ENCODE results near the gene F12.

GRCh38 chr5:177456976-177457851 is 47.9 kb upstream of the F12 start:
- TF ChIP-seq, protein P1, sequence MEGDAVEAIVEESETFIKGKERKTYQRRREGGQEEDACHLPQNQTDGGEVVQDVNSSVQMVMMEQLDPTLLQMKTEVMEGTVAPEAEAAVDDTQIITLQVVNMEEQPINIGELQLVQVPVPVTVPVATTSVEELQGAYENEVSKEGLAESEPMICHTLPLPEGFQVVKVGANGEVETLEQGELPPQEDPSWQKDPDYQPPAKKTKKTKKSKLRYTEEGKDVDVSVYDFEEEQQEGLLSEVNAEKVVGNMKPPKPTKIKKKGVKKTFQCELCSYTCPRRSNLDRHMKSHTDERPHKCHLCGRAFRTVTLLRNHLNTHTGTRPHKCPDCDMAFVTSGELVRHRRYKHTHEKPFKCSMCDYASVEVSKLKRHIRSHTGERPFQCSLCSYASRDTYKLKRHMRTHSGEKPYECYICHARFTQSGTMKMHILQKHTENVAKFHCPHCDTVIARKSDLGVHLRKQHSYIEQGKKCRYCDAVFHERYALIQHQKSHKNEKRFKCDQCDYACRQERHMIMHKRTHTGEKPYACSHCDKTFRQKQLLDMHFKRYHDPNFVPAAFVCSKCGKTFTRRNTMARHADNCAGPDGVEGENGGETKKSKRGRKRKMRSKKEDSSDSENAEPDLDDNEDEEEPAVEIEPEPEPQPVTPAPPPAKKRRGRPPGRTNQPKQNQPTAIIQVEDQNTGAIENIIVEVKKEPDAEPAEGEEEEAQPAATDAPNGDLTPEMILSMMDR (IDR thresholded peaks at IDR 0.05; ENCODE audit: low read length), result no peak
- no peak for TF ChIP-seq EZH2 (IDR thresholded peaks at IDR 0.05; ENCODE audit: borderline replicate concordance, low read length)

Data from OCI-LY1 (cell line).